Measurements from ENCODE around the gene PCDH9. TPM values are rescaled to one million over a fixed set of nuclear protein-coding genes. Genes with fewer than 3 reads are reported as not detected.

Gene PCDH9, protein sequence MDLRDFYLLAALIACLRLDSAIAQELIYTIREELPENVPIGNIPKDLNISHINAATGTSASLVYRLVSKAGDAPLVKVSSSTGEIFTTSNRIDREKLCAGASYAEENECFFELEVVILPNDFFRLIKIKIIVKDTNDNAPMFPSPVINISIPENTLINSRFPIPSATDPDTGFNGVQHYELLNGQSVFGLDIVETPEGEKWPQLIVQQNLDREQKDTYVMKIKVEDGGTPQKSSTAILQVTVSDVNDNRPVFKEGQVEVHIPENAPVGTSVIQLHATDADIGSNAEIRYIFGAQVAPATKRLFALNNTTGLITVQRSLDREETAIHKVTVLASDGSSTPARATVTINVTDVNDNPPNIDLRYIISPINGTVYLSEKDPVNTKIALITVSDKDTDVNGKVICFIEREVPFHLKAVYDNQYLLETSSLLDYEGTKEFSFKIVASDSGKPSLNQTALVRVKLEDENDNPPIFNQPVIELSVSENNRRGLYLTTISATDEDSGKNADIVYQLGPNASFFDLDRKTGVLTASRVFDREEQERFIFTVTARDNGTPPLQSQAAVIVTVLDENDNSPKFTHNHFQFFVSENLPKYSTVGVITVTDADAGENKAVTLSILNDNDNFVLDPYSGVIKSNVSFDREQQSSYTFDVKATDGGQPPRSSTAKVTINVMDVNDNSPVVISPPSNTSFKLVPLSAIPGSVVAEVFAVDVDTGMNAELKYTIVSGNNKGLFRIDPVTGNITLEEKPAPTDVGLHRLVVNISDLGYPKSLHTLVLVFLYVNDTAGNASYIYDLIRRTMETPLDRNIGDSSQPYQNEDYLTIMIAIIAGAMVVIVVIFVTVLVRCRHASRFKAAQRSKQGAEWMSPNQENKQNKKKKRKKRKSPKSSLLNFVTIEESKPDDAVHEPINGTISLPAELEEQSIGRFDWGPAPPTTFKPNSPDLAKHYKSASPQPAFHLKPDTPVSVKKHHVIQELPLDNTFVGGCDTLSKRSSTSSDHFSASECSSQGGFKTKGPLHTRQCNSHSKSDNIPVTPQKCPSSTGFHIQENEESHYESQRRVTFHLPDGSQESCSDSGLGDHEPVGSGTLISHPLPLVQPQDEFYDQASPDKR (N-terminal part only)
- total RNA-seq (2012; rRNA removed), result 14.2 and 19.4 TPM in 2 replicates

- peaks cover 24% of the 10 kb centered on the region for H3K36me3 ChIP-seq (ENCODE audit: insufficient read depth, low read length)
- H3K4me1 ChIP-seq (ENCODE audit: control insufficient read depth, insufficient read depth, low read length), result peaks cover 21% of the 10 kb centered on the region
- peak within 1 kb of the TSS; percentile 98 for H3K9ac ChIP-seq (ENCODE audit: low read depth, low read length)
- peak within 1 kb of the TSS; percentile 90 for H3K4me2 ChIP-seq (ENCODE audit: low read length)
- no peaks in the 10 kb centered on the region for H3K27me3 ChIP-seq (ENCODE audit: control insufficient read depth, insufficient read depth, low read length)
- no peaks in the 10 kb centered on the region for H3K9me3 ChIP-seq (replicated peaks; ENCODE audit: low read length)
- H3K4me3 ChIP-seq (ENCODE audit: low read length), result peak within 1 kb of the TSS; percentile 91
These were observed at the start of gene PCDH9 for GRCh38 chr13:67229481-67230403. Gene PCDH9, minus strand, starts transcription at chr13:67230336. Its CDS starts 1,896 bp downstream, at chr13:67228440.

DNA sequence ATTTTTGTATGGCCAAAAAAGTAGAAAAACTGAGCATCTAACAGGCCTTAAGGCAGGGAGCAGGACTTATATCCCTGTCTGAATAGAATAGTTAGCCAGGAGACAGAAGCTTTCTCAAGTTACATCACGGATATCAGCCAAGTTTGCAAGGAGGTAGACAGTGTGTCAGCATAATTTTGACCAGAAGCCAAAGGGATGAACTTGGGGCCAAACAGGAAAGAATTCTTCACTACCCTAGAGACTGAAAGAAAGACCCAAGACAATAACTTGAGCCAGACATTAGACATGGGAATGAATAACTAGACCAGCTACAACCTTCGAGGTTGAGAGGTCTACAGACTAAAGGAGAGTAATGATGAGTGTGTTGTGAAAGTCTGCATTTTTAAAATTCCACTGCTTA, 48.1 kb upstream of the PCDH9 start:
- Histone ChIP-seq H3K27me3 (ENCODE audit: control insufficient read depth, insufficient read depth, low read length) (no peaks in the 10 kb centered on the region), H3K4me3 (ENCODE audit: low read length) (no peak overlapping the region), H3K9ac (ENCODE audit: low read depth, low read length) (peak overlapping the region; percentile 70), H3K4me1 (ENCODE audit: control insufficient read depth, insufficient read depth, low read length) (peaks cover 40% of the 10 kb centered on the region), H3K36me3 (ENCODE audit: insufficient read depth, low read length) (no peaks in the 10 kb centered on the region), H3K9me3 (replicated peaks; ENCODE audit: low read length) (no peaks in the 10 kb centered on the region), H3K4me2 (ENCODE audit: low read length) (peak overlapping the region; percentile 40)

- Histone ChIP-seq H3K36me3 (ENCODE audit: insufficient read depth, low read length) (no peaks in the 10 kb centered on the region), H3K4me3 (ENCODE audit: low read length) (no peak overlapping the region), H3K4me2 (ENCODE audit: low read length) (peak overlapping the region; percentile 40), H3K27me3 (ENCODE audit: control insufficient read depth, insufficient read depth, low read length) (no peaks in the 10 kb centered on the region), H3K9me3 (replicated peaks; ENCODE audit: low read length) (no peaks in the 10 kb centered on the region), H3K9ac (ENCODE audit: low read depth, low read length) (peak overlapping the region; percentile 70), H3K4me1 (ENCODE audit: control insufficient read depth, insufficient read depth, low read length) (peaks cover 45% of the 10 kb centered on the region)
These were observed 47.4 kb upstream of the PCDH9 start for GRCh38 chr13:67277581-67277980.

DNA sequence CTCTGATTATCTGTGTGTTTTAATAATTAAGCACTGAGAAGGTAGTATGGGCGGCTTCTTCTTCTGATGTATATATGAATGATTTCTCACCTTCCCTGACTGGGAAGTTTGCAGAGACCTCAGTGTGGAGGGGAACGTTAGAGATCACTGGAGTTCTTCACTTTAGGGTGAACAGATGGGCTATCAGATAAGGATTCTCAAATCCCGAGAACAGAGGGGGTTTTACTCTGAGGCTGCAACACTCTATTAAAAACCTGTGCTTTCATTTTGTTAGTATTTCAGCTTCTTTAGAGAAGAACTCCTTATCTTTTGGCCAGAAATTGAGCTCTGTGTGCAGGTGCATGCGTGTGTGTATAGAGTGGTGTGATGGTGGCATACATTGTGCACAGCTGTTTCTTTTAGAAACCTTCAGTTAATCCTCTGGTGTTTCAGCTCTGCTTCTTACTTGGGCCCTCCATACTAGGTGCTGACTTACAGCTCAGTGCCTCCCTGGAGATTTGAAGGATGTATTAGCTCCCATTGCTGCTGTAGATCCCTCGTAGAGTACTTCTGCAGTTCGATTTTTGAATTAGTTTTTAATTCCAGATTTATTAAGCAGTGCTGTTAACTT, 45.3 kb upstream of the PCDH9 start:
- Histone ChIP-seq H3K36me3 (ENCODE audit: insufficient read depth, low read length) (no peaks in the 10 kb centered on the region), H3K4me2 (ENCODE audit: low read length) (no peak overlapping the region), H3K4me3 (ENCODE audit: low read length) (no peak overlapping the region), H3K27me3 (ENCODE audit: control insufficient read depth, insufficient read depth, low read length) (no peaks in the 10 kb centered on the region), H3K4me1 (ENCODE audit: control insufficient read depth, insufficient read depth, low read length) (peaks cover 39% of the 10 kb centered on the region), H3K9ac (ENCODE audit: low read depth, low read length) (no peak overlapping the region), H3K9me3 (replicated peaks; ENCODE audit: low read length) (no peaks in the 10 kb centered on the region)

- Histone ChIP-seq H3K9me3 (replicated peaks; ENCODE audit: low read length) (no peaks in the 10 kb centered on the region), H3K9ac (ENCODE audit: low read depth, low read length) (peak overlapping the region; percentile 5), H3K4me3 (ENCODE audit: low read length) (no peak overlapping the region), H3K36me3 (ENCODE audit: insufficient read depth, low read length) (no peaks in the 10 kb centered on the region), H3K27me3 (ENCODE audit: control insufficient read depth, insufficient read depth, low read length) (no peaks in the 10 kb centered on the region), H3K4me1 (ENCODE audit: control insufficient read depth, insufficient read depth, low read length) (peaks cover 22% of the 10 kb centered on the region), H3K4me2 (ENCODE audit: low read length) (no peak overlapping the region)
These were observed 42.9 kb upstream of the PCDH9 start for GRCh38 chr13:67273001-67273400.

DNA sequence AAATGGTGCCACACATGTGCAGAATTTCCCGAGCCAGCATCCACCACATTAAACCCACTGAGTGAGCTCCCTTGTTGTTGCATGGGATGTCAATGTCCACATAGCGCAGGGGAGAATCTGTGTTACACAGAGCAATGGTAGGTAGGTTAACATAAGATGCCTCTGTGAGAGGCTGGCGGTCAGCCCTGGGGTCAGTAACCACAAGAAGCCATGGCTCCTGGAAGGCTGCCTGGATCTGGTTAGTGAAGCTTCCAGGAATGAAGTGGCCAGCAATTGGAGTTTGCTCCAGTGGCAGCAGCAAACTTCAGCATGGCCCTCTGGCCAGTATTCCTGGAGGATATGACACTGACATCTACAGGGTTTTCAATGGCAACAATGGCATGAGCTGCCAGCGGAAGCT, 37.0 kb upstream of the PCDH9 start:
- Histone ChIP-seq H3K4me2 (ENCODE audit: low read length) (no peak overlapping the region), H3K27me3 (ENCODE audit: control insufficient read depth, insufficient read depth, low read length) (no peaks in the 10 kb centered on the region), H3K9me3 (replicated peaks; ENCODE audit: low read length) (no peaks in the 10 kb centered on the region), H3K4me1 (ENCODE audit: control insufficient read depth, insufficient read depth, low read length) (peaks cover 7% of the 10 kb centered on the region), H3K4me3 (ENCODE audit: low read length) (no peak overlapping the region), H3K36me3 (ENCODE audit: insufficient read depth, low read length) (no peaks in the 10 kb centered on the region), H3K9ac (ENCODE audit: low read depth, low read length) (no peak overlapping the region)

DNA sequence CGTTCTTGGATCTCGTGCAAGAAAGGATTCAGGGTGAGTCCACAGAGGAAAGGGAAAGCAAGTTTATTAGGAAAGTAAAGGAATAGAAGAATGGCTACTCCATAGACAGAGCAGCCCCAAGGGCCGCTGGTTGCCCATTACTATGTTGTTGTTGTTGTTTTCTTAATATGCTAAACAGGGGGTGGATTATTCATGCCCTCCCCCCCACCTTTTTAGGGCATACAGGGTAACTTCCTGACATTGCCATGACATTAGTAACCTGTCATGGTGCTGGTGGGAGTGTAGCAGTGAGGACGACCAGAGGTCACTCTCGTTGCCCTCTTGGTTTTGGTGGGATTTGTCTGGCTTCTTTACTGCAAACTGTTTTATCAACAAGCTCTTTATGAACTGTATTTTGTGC, 29.1 kb upstream of the PCDH9 start:
- no peak overlapping the region for H3K4me2 ChIP-seq (ENCODE audit: low read length)

DNA sequence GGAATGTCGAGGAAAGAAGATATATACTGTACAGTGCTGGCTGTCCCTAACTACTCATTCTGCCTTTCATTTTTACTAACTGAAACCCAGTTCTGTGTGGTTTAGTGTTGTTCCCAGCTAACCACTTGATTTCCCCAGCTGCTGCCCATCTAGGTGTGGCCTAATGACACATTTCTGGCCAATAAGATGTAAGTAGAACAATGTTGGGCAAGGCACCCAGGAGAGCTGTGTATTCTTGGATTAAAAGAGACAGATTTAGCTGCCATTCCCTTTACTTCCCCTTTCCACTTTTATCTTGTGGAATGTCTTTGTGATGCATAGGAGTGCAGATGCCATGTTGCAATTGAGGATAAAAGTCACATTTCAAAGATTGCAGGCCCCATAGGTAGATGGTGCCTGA, 28.3 kb upstream of the PCDH9 start:
- Histone ChIP-seq H3K9ac (ENCODE audit: low read depth, low read length) (no peak overlapping the region), H3K4me3 (ENCODE audit: low read length) (no peak overlapping the region), H3K36me3 (ENCODE audit: insufficient read depth, low read length) (no peaks in the 10 kb centered on the region), H3K9me3 (replicated peaks; ENCODE audit: low read length) (no peaks in the 10 kb centered on the region), H3K4me1 (ENCODE audit: control insufficient read depth, insufficient read depth, low read length) (no peaks in the 10 kb centered on the region), H3K4me2 (ENCODE audit: low read length) (no peak overlapping the region), H3K27me3 (ENCODE audit: control insufficient read depth, insufficient read depth, low read length) (no peaks in the 10 kb centered on the region)

More for the DNA sequence above, 29.1 kb upstream of the PCDH9 start:
- no peaks in the 10 kb centered on the region for H3K36me3 ChIP-seq (ENCODE audit: insufficient read depth, low read length)
- no peaks in the 10 kb centered on the region for H3K4me1 ChIP-seq (ENCODE audit: control insufficient read depth, insufficient read depth, low read length)
- no peak overlapping the region for H3K4me3 ChIP-seq (ENCODE audit: low read length)
- no peaks in the 10 kb centered on the region for H3K27me3 ChIP-seq (ENCODE audit: control insufficient read depth, insufficient read depth, low read length)
- no peak overlapping the region for H3K9ac ChIP-seq (ENCODE audit: low read depth, low read length)
- H3K9me3 ChIP-seq (replicated peaks; ENCODE audit: low read length), result no peaks in the 10 kb centered on the region

DNA sequence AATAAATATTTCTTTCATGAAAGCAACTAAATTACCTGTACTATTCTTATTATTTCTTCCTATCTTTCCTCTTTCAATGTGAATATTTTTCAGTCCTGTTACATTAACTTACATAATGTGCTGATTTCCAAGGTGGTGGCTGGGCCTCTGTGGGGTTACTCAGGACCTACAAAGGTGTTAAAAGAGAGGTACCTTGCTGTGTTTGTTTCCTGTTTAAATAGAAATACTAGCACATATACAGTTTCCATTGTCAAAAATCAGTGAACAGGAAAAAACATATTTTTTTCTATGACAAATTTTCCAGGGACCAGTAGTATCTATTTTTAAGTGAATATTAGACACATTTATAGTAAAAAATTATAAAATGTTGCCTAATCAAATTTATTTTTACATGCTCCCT, 8.7 kb upstream of the PCDH9 start:
- Histone ChIP-seq H3K4me3 (ENCODE audit: low read length) (no peak overlapping the region), H3K27me3 (ENCODE audit: control insufficient read depth, insufficient read depth, low read length) (no peaks in the 10 kb centered on the region), H3K4me2 (ENCODE audit: low read length) (no peak overlapping the region), H3K36me3 (ENCODE audit: insufficient read depth, low read length) (no peaks in the 10 kb centered on the region), H3K9ac (ENCODE audit: low read depth, low read length) (peak overlapping the region; percentile 29), H3K4me1 (ENCODE audit: control insufficient read depth, insufficient read depth, low read length) (no peaks in the 10 kb centered on the region), H3K9me3 (replicated peaks; ENCODE audit: low read length) (no peaks in the 10 kb centered on the region)

- Histone ChIP-seq H3K4me1 (ENCODE audit: control insufficient read depth, insufficient read depth, low read length) (no peaks in the 10 kb centered on the region), H3K4me3 (ENCODE audit: low read length) (no peak overlapping the region), H3K36me3 (ENCODE audit: insufficient read depth, low read length) (no peaks in the 10 kb centered on the region), H3K4me2 (ENCODE audit: low read length) (no peak overlapping the region), H3K9me3 (replicated peaks; ENCODE audit: low read length) (no peaks in the 10 kb centered on the region), H3K9ac (ENCODE audit: low read depth, low read length) (no peak overlapping the region), H3K27me3 (ENCODE audit: control insufficient read depth, insufficient read depth, low read length) (no peaks in the 10 kb centered on the region)
These were observed 8.2 kb upstream of the PCDH9 start for GRCh38 chr13:67238277-67238859.
